HUES64 (cell line): Measurements from ENCODE around the gene CCDC28B.

Experiments
- H3K27ac ChIP-seq: 2 replicates; pipeline ENCODE4 v1.7.0; 2013; ENCODE audit warnings: low read depth, low read length, inconsistent platforms
- H3K27me3 ChIP-seq: 2 replicates; pipeline ENCODE4 v1.6.1; 2013; ENCODE audit warnings: mild to moderate bottlenecking, low read length; ENCODE audit not compliant: insufficient read depth
- H3K36me3 ChIP-seq: 2 replicates; pipeline ENCODE4 v1.6.1; 2013; ENCODE audit warnings: mild to moderate bottlenecking, low read length; ENCODE audit not compliant: insufficient read depth
- H3K4me1 ChIP-seq: 2 replicates; pipeline ENCODE4 v1.6.1; 2013; ENCODE audit warnings: mild to moderate bottlenecking, low read length, moderate library complexity; ENCODE audit not compliant: insufficient read depth
- H3K4me3 ChIP-seq: 2 replicates; pipeline ENCODE4 v1.5.1; 2013; ENCODE audit warnings: mild to moderate bottlenecking, low read length, moderate library complexity
- H3K9ac ChIP-seq: 2 replicates; pipeline ENCODE4 v1.6.1; 2013; ENCODE audit warnings: mild to moderate bottlenecking, low read depth, low read length
- H3K9me3 ChIP-seq: 2 replicates; pipeline ENCODE4 v1.6.1; 2013; ENCODE audit warnings: low read depth, low read length; ENCODE audit not compliant: insufficient read depth
- WGBS: fragments of 150-250, 120-280 bp; methylation state at CpG from one replicate; pipeline ENCODE4 v1.1.7; 2013; ENCODE audit warnings: missing lambda C conversion rate; 5-methylcytosine and 5-hydroxymethylcytosine counted together

The CCDC28B gene

GRCh38 chr1:32223683-32224082, 23.3 kb downstream of the CCDC28B start:
- Histone ChIP-seq H3K4me1 (peaks cover 10% of the 10 kb centered on the region; the same call in 1 of the 2 replicates), H3K36me3 (peaks cover 50% of the 10 kb centered on the region), H3K27me3 (no peaks in the 10 kb centered on the region), H3K9ac (no peak overlapping the region), H3K4me3 (no peak overlapping the region), H3K9me3 (no peaks in the 10 kb centered on the region), H3K27ac (no peak overlapping the region)
- 93% methylated on average over 3 of the region's 3 CpGs for WGBS

GRCh38 chr1:32224285-32224684, 23.9 kb downstream of the CCDC28B start:
- H3K4me3 ChIP-seq = no peak overlapping the region
- peaks cover 55% of the 10 kb centered on the region for H3K36me3 ChIP-seq
- 94% methylated on average over 3 of the region's 4 CpGs for WGBS
- no peaks in the 10 kb centered on the region for H3K9me3 ChIP-seq
- H3K4me1 ChIP-seq = peaks cover 10% of the 10 kb centered on the region; the same call in 1 of the 2 replicates
- H3K27me3 ChIP-seq = no peaks in the 10 kb centered on the region
- no peak overlapping the region for H3K27ac ChIP-seq
- H3K9ac ChIP-seq = no peak overlapping the region

GRCh38 chr1:32228771-32229170, 28.4 kb downstream of the CCDC28B start:
- Histone ChIP-seq H3K27me3 (no peaks in the 10 kb centered on the region), H3K36me3 (peaks cover 88% of the 10 kb centered on the region), H3K9me3 (no peaks in the 10 kb centered on the region), H3K4me3 (no peak overlapping the region), H3K9ac (no peak overlapping the region), H3K27ac (no peak overlapping the region), H3K4me1 (no peaks in the 10 kb centered on the region)
- 96% methylated on average over 3 of the region's 3 CpGs for WGBS

GRCh38 chr1:32231843-32232432, 31.5 kb downstream of the CCDC28B start:
- H3K4me1 ChIP-seq = no peaks in the 10 kb centered on the region
- no peak overlapping the region for H3K27ac ChIP-seq
- no peaks in the 10 kb centered on the region for H3K27me3 ChIP-seq
- 91% methylated on average over 5 of the region's 5 CpGs for WGBS
- H3K9me3 ChIP-seq = no peaks in the 10 kb centered on the region
- H3K9ac ChIP-seq = no peak overlapping the region
- peaks cover 79% of the 10 kb centered on the region for H3K36me3 ChIP-seq
- no peak overlapping the region for H3K4me3 ChIP-seq

- Histone ChIP-seq H3K9me3 (no peaks in the 10 kb centered on the region), H3K36me3 (peaks cover 71% of the 10 kb centered on the region), H3K4me3 (no peak overlapping the region), H3K4me1 (no peaks in the 10 kb centered on the region), H3K27ac (no peak overlapping the region), H3K9ac (no peak overlapping the region), H3K27me3 (no peaks in the 10 kb centered on the region)
- WGBS = 91% methylated on average over 8 of the region's 8 CpGs
These were observed 32.3 kb downstream of the CCDC28B start for GRCh38 chr1:32232558-32233304.

GRCh38 chr1:32234792-32235191, 34.4 kb downstream of the CCDC28B start:
- 95% methylated on average over 7 of the region's 7 CpGs for WGBS
- no peaks in the 10 kb centered on the region for H3K4me1 ChIP-seq
- H3K27me3 ChIP-seq = no peaks in the 10 kb centered on the region
- no peak overlapping the region for H3K4me3 ChIP-seq
- H3K36me3 ChIP-seq = peaks cover 53% of the 10 kb centered on the region
- H3K9ac ChIP-seq = no peak overlapping the region
- no peak overlapping the region for H3K27ac ChIP-seq
- H3K9me3 ChIP-seq = no peaks in the 10 kb centered on the region

- H3K27ac ChIP-seq = no peak overlapping the region
- 43% methylated on average over 4 of the region's 4 CpGs for WGBS
These were observed 38.9 kb downstream of the CCDC28B start for GRCh38 chr1:32239337-32239736.

GRCh38 chr1:32239790-32240139, 39.4 kb downstream of the CCDC28B start:
- Histone ChIP-seq H3K4me3 (peak overlapping the region; percentile 64), H3K27ac (peak overlapping the region; percentile 67), H3K27me3 (no peaks in the 10 kb centered on the region), H3K4me1 (peaks cover 10% of the 10 kb centered on the region), H3K36me3 (peaks cover 11% of the 10 kb centered on the region), H3K9ac (peak overlapping the region; percentile 78), H3K9me3 (no peaks in the 10 kb centered on the region)
- WGBS = 4% methylated on average over 19 of the region's 20 CpGs

More at GRCh38 chr1:32239337-32239736, 38.9 kb downstream of the CCDC28B start:
- peak overlapping the region; percentile 64 for H3K4me3 ChIP-seq
- H3K9me3 ChIP-seq = no peaks in the 10 kb centered on the region
- H3K27me3 ChIP-seq = no peaks in the 10 kb centered on the region
- H3K4me1 ChIP-seq = peaks cover 10% of the 10 kb centered on the region
- H3K9ac ChIP-seq = peak overlapping the region; percentile 78
- H3K36me3 ChIP-seq = peaks cover 14% of the 10 kb centered on the region

- peak overlapping the region; percentile 78 for H3K9ac ChIP-seq
- under 1% methylated on average over 62 of the region's 62 CpGs for WGBS
- peaks cover 10% of the 10 kb centered on the region for H3K4me1 ChIP-seq
- no peaks in the 10 kb centered on the region for H3K27me3 ChIP-seq
- H3K4me3 ChIP-seq = peak overlapping the region; percentile 64
- H3K36me3 ChIP-seq = peaks cover 7% of the 10 kb centered on the region; the same call in 1 of the 2 replicates
- peak overlapping the region; percentile 67 for H3K27ac ChIP-seq
- H3K9me3 ChIP-seq = no peaks in the 10 kb centered on the region
These were observed 40.0 kb downstream of the CCDC28B start for GRCh38 chr1:32240140-32240951.

- peak overlapping the region; percentile 65 for H3K9ac ChIP-seq
- peaks cover 10% of the 10 kb centered on the region for H3K4me1 ChIP-seq
- no peaks in the 10 kb centered on the region for H3K27me3 ChIP-seq
- H3K27ac ChIP-seq = peak overlapping the region; percentile 64
- H3K36me3 ChIP-seq = 0 out of 2 replicates have a peak, but pooled peaks cover 2% of the 10 kb centered on the region
- peak overlapping the region; percentile 64 for H3K4me3 ChIP-seq
- under 1% methylated on average over 55 of the region's 55 CpGs for WGBS
- H3K9me3 ChIP-seq = no peaks in the 10 kb centered on the region
These were observed 40.8 kb downstream of the CCDC28B start for GRCh38 chr1:32241001-32241763.
